Motor neuron (in vitro differentiated cells): Measurements from ENCODE around the gene UBA3. TPM values are rescaled to one million over a fixed set of nuclear protein-coding genes. Genes with fewer than 3 reads are reported as not detected.
A peak's percentile ranks its signal among the peaks of the same experiment; 100 is the strongest.

ENCODE experiments used
- ATAC-seq, 8 experiments: fragments of 200-7000 bp; cut with Tn5 transposase; replicated peaks in 6 of 8; 2 replicates each; pipeline ENCODE4 v1.8.0; 2021; ENCODE audit warnings: mild to moderate bottlenecking in 8 of 8, moderate library complexity in 8 of 8
- H3K27ac ChIP-seq, 2 donors: fragments of 250-450 bp; sonication (Bioruptor Pico); 2 replicates each; pipeline ENCODE4 v1.9.0; 2021; ENCODE audit warnings: antibody characterized with exemption in 2 of 2, mild to moderate bottlenecking in 2 of 2, moderate library complexity in 1 of 2
- H3K4me1 ChIP-seq, 2 donors: fragments of 250-450 bp; sonication (Bioruptor Pico); replicated peaks in 1 of 2; 2 replicates each; pipeline ENCODE4 v1.6.1; 2021; ENCODE audit warnings: antibody characterized with exemption in 2 of 2, mild to moderate bottlenecking in 2 of 2, moderate library complexity in 1 of 2
- H3K4me3 ChIP-seq, 5 donors: fragments of 250-450 bp; sonication (Bioruptor Pico); 2 replicates each; pipeline ENCODE4 v1.9.0; 2021; ENCODE audit warnings: antibody characterized with exemption in 5 of 5, mild to moderate bottlenecking in 5 of 5, moderate library complexity in 4 of 5
- WGBS, 10 experiments: fragments of 450-650 bp; shearing (Covaris generic); methylation state at CpG; one replicate each; pipeline ENCODE4 v1.0.0; 2022; 5-methylcytosine and 5-hydroxymethylcytosine counted together
- in situ Hi-C, 9 experiments: fragments of 400-800 bp; cut with MboI; loops; one replicate each; pipeline ENCODE4 v1.15.0; 2021; ENCODE audit warnings: low sequenced_read_pairs in 9 of 9, low pct_unique_long_range_greater_than_20kb in 2 of 9; ENCODE audit not compliant: unreplicated experiment in 9 of 9
- total RNA-seq, 8 experiments: library from RNA; unstranded; fragments of 300-600 nt; gene quantifications; 2 replicates each; pipeline versions ENCODE4 v1.2.3 to v1.2.4, GENCODE V29; 2022

Gene UBA3
- total RNA-seq, 8 experiments from 2014 or later, result 38.8 to 88.9 (median 62.2) TPM

DNA sequence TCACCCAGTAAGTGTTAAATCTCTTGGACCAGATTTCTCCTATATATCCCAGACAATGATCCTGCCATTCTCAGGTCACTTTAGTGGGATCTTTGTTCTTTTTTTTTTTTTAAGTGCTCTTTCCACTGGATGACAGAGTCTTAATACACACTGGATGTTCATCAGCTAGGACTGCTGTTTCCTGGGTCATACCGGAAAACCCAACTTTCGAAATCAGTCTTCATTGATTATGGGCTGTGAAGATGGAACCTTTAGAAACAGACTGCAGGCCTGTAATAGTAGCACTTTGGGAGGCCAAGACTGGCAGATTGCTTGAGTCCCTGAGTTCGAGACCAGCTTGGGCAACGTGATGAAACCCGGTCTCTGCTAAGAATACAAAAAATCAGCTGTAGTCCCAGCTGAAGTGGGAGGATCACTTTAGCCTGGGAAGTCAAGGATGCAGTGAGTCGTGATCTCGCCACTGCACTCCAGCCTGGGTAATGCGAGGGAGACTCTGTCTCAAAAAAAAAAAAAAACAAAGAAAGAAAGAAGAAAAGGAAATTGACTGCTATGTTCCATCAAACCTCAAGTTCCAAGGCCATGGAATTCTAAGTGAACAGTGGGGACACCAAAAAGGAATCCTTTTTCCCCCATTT is 69.0 kb downstream of the UBA3 start:
- in situ Hi-C loops, result no loop called here
- H3K4me1 ChIP-seq, result peaks cover 2 to 9% of the 10 kb centered on the region in 2 donors
- H3K27ac ChIP-seq, result no peak overlapping the region
- 88 to 96% (median 94%) methylated on average over 2 to 8 of the region's 8 CpGs; no CpG with 5 or more reads in 1 of the 10 experiments for WGBS, 10 experiments
- no peak overlapping the region for H3K4me3 ChIP-seq
- ATAC-seq, result no peak

GRCh38 chr3:69009559-69010410 is 70.4 kb downstream of the UBA3 start:
- in situ Hi-C loops, result no loop called here
- peaks cover 2 to 9% of the 10 kb centered on the region in 2 donors for H3K4me1 ChIP-seq
- WGBS, 10 experiments, result 0 to 71% (median 40%) methylated on average over 1 to 3 of the region's 3 CpGs
- H3K27ac ChIP-seq, result no peak overlapping the region
- no peak for ATAC-seq
- H3K4me3 ChIP-seq, result no peak overlapping the region

- WGBS, 10 experiments, result 15 to 83% (median 68%) methylated on average over 1 to 2 of the region's 2 CpGs; no CpG with 5 or more reads in 4 of the 10 experiments
- no peak overlapping the region for H3K4me3 ChIP-seq
- no peak overlapping the region for H3K27ac ChIP-seq
- in situ Hi-C loops, result no loop called here
- H3K4me1 ChIP-seq, result peaks cover under 1 to 4% of the 10 kb centered on the region in 2 donors
- no peak for ATAC-seq
Measured at GRCh38 chr3:69008980-69009379, 71.2 kb downstream of the UBA3 start.

- Histone ChIP-seq H3K4me1 (peaks cover 0 to 4% of the 10 kb centered on the region in 2 donors), H3K4me3 (no peak overlapping the region), H3K27ac (no peak overlapping the region)
- no peak for ATAC-seq
- in situ Hi-C loops, result no loop called here
- WGBS, 10 experiments, result 85 to 100% (median 100%) methylated on average over 1 to 5 of the region's 5 CpGs; no CpG with 5 or more reads in 1 of the 10 experiments
Measured at GRCh38 chr3:69005791-69006482, 74.2 kb downstream of the UBA3 start.

GRCh38 chr3:69005071-69005790 is 74.9 kb downstream of the UBA3 start:
- peak in 1 of 8 experiments; percentile 43 for ATAC-seq
- in situ Hi-C loops, result no loop called here

More at GRCh38 chr3:69005071-69005790, 74.9 kb downstream of the UBA3 start:
- WGBS, 10 experiments, result 53 to 95% (median 87%) methylated on average over 2 to 5 of the region's 6 CpGs
- Histone ChIP-seq H3K4me3 (no peak overlapping the region), H3K27ac (no peak overlapping the region), H3K4me1 (peaks cover 0 to 4% of the 10 kb centered on the region in 2 donors)

Other genes starting within 250 kb of the UBA3 start
- gene TAFA4, start 147.8 kb downstream of the UBA3 start, total RNA-seq, result 1 to 10 TPM in 5 of 8 experiments, not detected in 3; 1.4 to 3.9 (median 2.5) TPM
- 10 to 100 TPM in 4 of 8 experiments, 1 to 10 TPM in 4; 3.7 to 36.1 (median 8.2) TPM for gene EOGT, start 66.7 kb downstream of the UBA3 start, total RNA-seq
- gene TMF1, start 28.0 kb downstream of the UBA3 start, total RNA-seq, result 10 to 100 TPM; 24.8 to 50.5 (median 40.1) TPM
- 100 to 1,000 TPM in 2 of 8 experiments, 10 to 100 TPM in 6; 50.9 to 181 (median 77.8) TPM for gene ARL6IP5, start 4.6 kb upstream of the UBA3 start, total RNA-seq
- gene LMOD3, start 42.2 kb upstream of the UBA3 start, total RNA-seq, result under 1 TPM; 0.08 to 0.62 (median 0.28) TPM